BJ (cell line): ENCODE results near the gene CDKN2B-AS1. TPM values are rescaled to one million over a fixed set of nuclear protein-coding genes. Genes with fewer than 3 reads are reported as not detected.
A peak's percentile ranks its signal among the peaks of the same experiment; 100 is the strongest.

Source experiments
- CTCF ChIA-PET: fragments of 350-600 bp; formaldehyde crosslinking; extraction: SDS; loops from one replicate; lab custom pipeline; 2021; ENCODE audit warnings: antibody characterized with exemption, inconsistent platforms; lab: Yijun Ruan, JAX
- POLR2A ChIA-PET: fragments of 300-600 bp; sonication (Branson Sonifier 250); formaldehyde crosslinking; extraction: SDS; loops from one replicate; lab custom pipeline; 2021; ENCODE audit warnings: antibody characterized with exemption; lab: Charles Lee
- DNase-seq: peaks from one replicate; pipeline ENCODE4 v3.0.0-alpha.2; 2011; ENCODE audit warnings: low read depth
- H3K27me3 ChIP-seq: 2 replicates; pipeline ENCODE4 v1.6.0; 2011; ENCODE audit warnings: low read length; ENCODE audit not compliant: control insufficient read depth, insufficient read depth
- H3K36me3 ChIP-seq: 2 replicates; pipeline ENCODE4 v1.5.1; 2011; ENCODE audit warnings: low read length; ENCODE audit not compliant: control insufficient read depth, insufficient read depth
- H3K4me3 ChIP-seq: 2 replicates; pipeline ENCODE4 v1.5.1; 2011; ENCODE audit warnings: low read depth, mild to moderate bottlenecking, control low read depth, low read length
- CTCF ChIP-seq: IDR thresholded peaks from 2 replicates; pipeline ENCODE4 v1.5.1; 2011; ENCODE audit warnings: low read depth, mild to moderate bottlenecking, control low read depth, inconsistent platforms, low read length, moderate library complexity; ENCODE audit not compliant: insufficient read depth
- polyA plus RNA-seq: library from polyadenylated mRNA; depleted of rRNA; stranded (reverse); fragments of >200 nt; gene quantifications from 2 replicates; pipeline ENCODE4 v1.2.3, GENCODE V29; 2011

CDKN2B-AS1 gene
- polyA plus RNA-seq, 1 experiment: 0.59 TPM

- Histone ChIP-seq H3K4me3 (peak overlapping the region; percentile 30), H3K27me3 (peaks cover 31% of the 10 kb centered on the region), H3K36me3 (no peaks in the 10 kb centered on the region)
- POLR2A ChIA-PET: no interaction called here
- no peak for TF ChIP-seq CTCF
- CTCF ChIA-PET: interaction anchor here (1.5 kb wide), 1 partner anchor 10 kb away, joined by 5 read pairs; no protein-coding TSS in a partner anchor
- no peak for DNase-seq
These were observed 29.6 kb upstream of the CDKN2B-AS1 start for GRCh38 chr9:21964925-21965385.

DNA sequence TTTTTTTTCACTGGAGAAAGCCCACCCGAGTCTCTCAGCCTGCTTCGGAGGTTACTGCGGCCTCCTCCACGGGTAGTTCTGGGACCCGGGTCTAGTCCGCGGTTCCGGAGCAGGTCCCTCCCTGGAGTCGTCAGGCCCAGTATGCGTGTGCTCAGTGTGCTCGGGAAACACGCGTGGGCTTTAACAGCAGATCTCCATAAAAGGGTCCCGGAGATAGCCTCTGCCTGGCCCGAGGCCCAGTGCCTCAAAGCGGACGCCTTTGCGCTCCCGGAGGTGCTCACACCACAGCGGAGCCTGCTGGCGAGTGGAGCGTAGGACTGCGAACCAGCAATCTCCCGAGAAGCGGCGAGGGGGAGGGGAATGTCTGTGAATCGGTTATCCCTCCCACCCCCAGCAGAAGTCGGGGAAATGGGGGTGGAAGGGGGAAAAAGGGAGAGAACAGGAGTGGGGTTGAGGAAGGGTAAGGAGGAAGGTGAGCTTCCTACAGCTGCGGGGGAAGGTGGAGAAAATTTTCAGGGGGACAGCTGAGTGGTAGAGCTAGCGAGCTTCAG, 29.1 kb upstream of the CDKN2B-AS1 start:
- DNase-seq: no peak
- Histone ChIP-seq H3K4me3 (peak overlapping the region; percentile 30), H3K36me3 (no peaks in the 10 kb centered on the region), H3K27me3 (peaks cover 36% of the 10 kb centered on the region)
- TF ChIP-seq CTCF: peak; percentile 78
- ChIA-PET POLR2A (no interaction called here), CTCF (interaction anchor here (0.7 kb wide), 2 partner anchors 14 to 272 kb away, joined by 3 read pairs; no protein-coding TSS in a partner anchor)

GRCh38 chr9:21966140-21966851, 28.3 kb upstream of the CDKN2B-AS1 start:
- no peak overlapping the region for H3K4me3 ChIP-seq
- no peak for DNase-seq
- no peak for TF ChIP-seq CTCF
- peaks cover 42% of the 10 kb centered on the region for H3K27me3 ChIP-seq
- CTCF ChIA-PET: interaction anchor here (0.7 kb wide), 2 partner anchors 13 to 271 kb away, joined by 3 read pairs; no protein-coding TSS in a partner anchor
- POLR2A ChIA-PET: no interaction called here
- no peaks in the 10 kb centered on the region for H3K36me3 ChIP-seq

DNA sequence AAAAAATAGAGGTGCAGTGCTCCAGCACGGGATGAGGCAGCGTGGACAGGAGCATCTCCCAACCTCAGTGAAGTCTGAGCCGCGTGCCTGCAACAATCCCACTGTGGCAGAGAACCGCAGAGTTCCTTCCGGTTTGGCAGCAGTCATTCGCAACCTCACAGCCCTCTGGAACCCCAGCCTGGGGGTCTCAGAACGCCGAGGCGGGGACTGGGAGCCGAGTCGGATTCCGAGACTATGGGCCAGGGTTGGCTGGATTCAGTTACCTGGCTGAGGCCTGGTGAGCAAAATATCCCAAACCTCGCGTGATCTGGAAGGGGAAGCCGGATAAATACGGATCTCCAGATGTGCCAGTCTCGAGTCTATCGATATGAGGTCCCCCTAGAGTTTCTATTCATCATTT, 27.4 kb upstream of the CDKN2B-AS1 start:
- Histone ChIP-seq H3K36me3 (no peaks in the 10 kb centered on the region), H3K27me3 (peaks cover 42% of the 10 kb centered on the region), H3K4me3 (no peak overlapping the region)
- TF ChIP-seq CTCF: no peak
- DNase-seq: no peak
- CTCF ChIA-PET: interaction anchor here (4.3 kb wide), 1 partner anchor 41 kb away, joined by 25 read pairs; the partner anchor contains the start of gene CDKN2B
- POLR2A ChIA-PET: no interaction called here

DNA sequence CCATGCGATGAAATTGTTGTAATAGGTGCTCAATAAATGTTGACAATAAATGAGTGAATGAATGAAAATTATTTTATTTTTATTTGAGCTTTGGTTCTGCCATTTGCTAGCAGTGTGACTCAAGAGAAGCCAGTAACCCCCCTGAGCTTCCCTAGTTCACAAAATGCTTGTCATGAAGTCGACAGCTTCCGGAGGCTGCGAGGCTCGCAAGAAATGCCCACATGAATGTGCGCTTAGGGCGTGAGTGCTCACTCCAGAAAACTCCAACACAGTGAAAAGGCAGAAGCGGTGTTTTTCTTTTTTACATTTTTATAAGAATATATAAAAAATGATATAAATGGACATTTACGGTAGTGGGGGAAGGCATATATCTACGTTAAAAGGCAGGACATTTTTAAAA, 26.9 kb upstream of the CDKN2B-AS1 start:
- H3K27me3 ChIP-seq: peaks cover 45% of the 10 kb centered on the region
- CTCF ChIA-PET: interaction anchor here (4.3 kb wide), 1 partner anchor 41 kb away, joined by 25 read pairs; the partner anchor contains the start of gene CDKN2B
- POLR2A ChIA-PET: no interaction called here
- no peak for DNase-seq
- no peak overlapping the region for H3K4me3 ChIP-seq
- H3K36me3 ChIP-seq: no peaks in the 10 kb centered on the region
- TF ChIP-seq CTCF: no peak
